ENCODE data around the gene FGF9. TPM values are rescaled to one million over a fixed set of nuclear protein-coding genes. Genes with fewer than 3 reads are reported as not detected.

Gene FGF9
- total and polyA plus RNA-seq, 2 of the 8 experiments (the other 6 are each of a cell fraction or from before 2014, with no cell fraction given), result 0.02 TPM; not detected in 1

GRCh38 chr13:21632196-21632595 is 38.7 kb upstream of the FGF9 start:
- DNase-seq (ENCODE audit: low read depth in 1 of 2, low spot score in 2 of 2) (no peak), FAIRE-seq (no peak)
- Histone ChIP-seq H3K36me3 (ENCODE audit: control insufficient read depth in 2 of 4, insufficient read depth in 4 of 4, low read length in 3 of 4) (no peaks in the 10 kb centered on the region), H4K5ac (ENCODE audit: insufficient read length, low read depth, low read length) (no peak overlapping the region), H2BK5ac (ENCODE audit: low read depth, low read length) (no peak overlapping the region), H2BK120ac (replicated peaks; ENCODE audit: low read depth, low read length) (no peak overlapping the region), H2BK20ac (ENCODE audit: low read length) (no peak overlapping the region), H3K4me1 (replicated peaks in 1 of 4; ENCODE audit: control insufficient read depth in 3 of 4, insufficient read depth in 4 of 4, low read length in 3 of 4) (no peaks in the 10 kb centered on the region), H3K27ac (ENCODE audit: low read depth, low read length) (no peak overlapping the region), H3K9me3 (ENCODE audit: insufficient read depth in 2 of 2, low read depth in 1 of 2, low read length in 1 of 2) (peaks cover 2% of the 10 kb centered on the region in 2 experiments; a peak in 3 of 4 replicates), H4K91ac (replicated peaks; ENCODE audit: insufficient read length, low read length) (no peak overlapping the region), H2AK5ac (ENCODE audit: low read depth, low read length) (no peak overlapping the region), H3K79me1 (ENCODE audit: low read depth, low read length) (no peaks in the 10 kb centered on the region), H2AFZ (ENCODE audit: low read length) (no peak overlapping the region), H3K56ac (replicated peaks; ENCODE audit: insufficient read length, low read depth, low read length) (no peak overlapping the region), H3K4ac (replicated peaks; ENCODE audit: insufficient read length, low read depth, low read length) (no peak overlapping the region), H3K18ac (ENCODE audit: extremely low read depth, low read length) (no peak overlapping the region), H3K4me3 (ENCODE audit: extremely low read depth in 1 of 4, insufficient read depth in 2 of 4, low read depth in 3 of 4, low read length in 4 of 4) (no peak overlapping the region), H3K9ac (replicated peaks in 1 of 4; ENCODE audit: extremely low read depth in 1 of 4, low read depth in 3 of 4, low read length in 3 of 4) (no peak overlapping the region), H3K27me3 (replicated peaks in 1 of 4; ENCODE audit: control insufficient read depth in 3 of 4, extremely low read depth in 1 of 4, insufficient read depth in 3 of 4, low read length in 3 of 4) (no peaks in the 10 kb centered on the region), H3K4me2 (ENCODE audit: insufficient read depth in 1 of 2, low read depth in 2 of 2, low read length in 2 of 2) (no peak overlapping the region), H3K14ac (ENCODE audit: insufficient read length) (no peak overlapping the region), H2BK15ac (ENCODE audit: low read length) (no peak overlapping the region), H2BK12ac (ENCODE audit: low read depth, low read length) (no peak overlapping the region), H3K23ac (ENCODE audit: insufficient read length) (no peak overlapping the region), H3K79me2 (ENCODE audit: control insufficient read depth in 1 of 2, insufficient read depth in 2 of 2, low read length in 2 of 2) (no peaks in the 10 kb centered on the region), H4K20me1 (replicated peaks in 1 of 2; ENCODE audit: control insufficient read depth in 1 of 2, insufficient read depth in 2 of 2, low read length in 2 of 2) (no peaks in the 10 kb centered on the region), H4K8ac (ENCODE audit: extremely low read depth, insufficient read depth, low read length) (no peak overlapping the region), H3K23me2 (ENCODE audit: low read depth, low read length) (no peaks in the 10 kb centered on the region)
- TF ChIP-seq ATF3 (IDR thresholded peaks at IDR 0.05; ENCODE audit: insufficient read depth, low read depth, low read length) (no peak), POLR2A (IDR thresholded peaks at IDR 0.05; ENCODE audit: control extremely low read depth in 1 of 2, low read depth in 2 of 2, low read length in 2 of 2) (no peak), KDM4A (IDR thresholded peaks at IDR 0.05; ENCODE audit: low read depth, low read length, severe bottlenecking) (no peak), TCF12 (IDR thresholded peaks at IDR 0.05; ENCODE audit: low read depth, low read length) (no peak), MAFK (IDR thresholded peaks at IDR 0.05; ENCODE audit: low read depth, low read length) (no peak), E2F6 (IDR thresholded peaks at IDR 0.05) (no peak), SIX5 (IDR thresholded peaks at IDR 0.05; ENCODE audit: low read depth, low read length) (no peak), YY1 (IDR thresholded peaks at IDR 0.05; ENCODE audit: low read depth, low read length) (no peak), JUN (IDR thresholded peaks at IDR 0.05; ENCODE audit: low read depth, low read length) (no peak), KDM5A (IDR thresholded peaks at IDR 0.05; ENCODE audit: low read length) (no peak), GABPA (IDR thresholded peaks at IDR 0.05; ENCODE audit: borderline replicate concordance, insufficient read depth, low read length) (no peak), GTF2F1 (IDR thresholded peaks at IDR 0.05; ENCODE audit: borderline replicate concordance, low read depth, low read length) (no peak), RBBP5 (IDR thresholded peaks at IDR 0.05; ENCODE audit: borderline replicate concordance, low read depth, low read length) (no peak), BACH1 (IDR thresholded peaks at IDR 0.05; ENCODE audit: low read length) (no peak), TAF1 (IDR thresholded peaks at IDR 0.05; ENCODE audit: low read depth, low read length) (no peak), HDAC2 (IDR thresholded peaks at IDR 0.05; ENCODE audit: borderline replicate concordance in 1 of 2, low read depth in 2 of 2, low read length in 2 of 2) (no peak)
- POLR2A ChIA-PET (ENCODE audit: partially characterized antibody), result no interaction called here
- CTCF ChIA-PET (ENCODE audit: partially characterized antibody), result no interaction called here

All from H1 (cell line).